Thyroid gland (tissue), 4 donors: ENCODE measurements around the gene TRPC6. TPM values are rescaled to one million over a fixed set of nuclear protein-coding genes. Genes with fewer than 3 reads are reported as not detected.

Experiments
- DNase-seq, 2 donors: peaks; one replicate each; pipeline ENCODE4 v3.0.0-alpha.2; 2019
- H3K27ac ChIP-seq, 3 donors: fragments of 200-600 bp; sonication (generic); 1 replicate in 2 of 3; 2 replicates in 1 of 3; pipeline ENCODE4 v1.5.1; 2016 to 2019; ENCODE audit warnings: mild to moderate bottlenecking in 1 of 3, moderate library complexity in 1 of 3
- H3K27me3 ChIP-seq: fragments of 200-600 bp; sonication (generic); one replicate; pipeline ENCODE4 v1.5.1; 2019
- H3K36me3 ChIP-seq, 2 donors: fragments of 200-600 bp; sonication (generic); one replicate each; pipeline ENCODE4 v1.5.1; 2016 to 2019
- H3K4me1 ChIP-seq, 2 donors: fragments of 200-600 bp; sonication (generic); one replicate each; pipeline ENCODE4 v1.5.1; 2017 to 2019
- H3K4me3 ChIP-seq, 3 donors: fragments of 200-600 bp; sonication (generic); replicated peaks in 1 of 3; 1 replicate in 2 of 3; 2 replicates in 1 of 3; pipeline ENCODE4 v1.5.1; 2016; ENCODE audit warnings: mild to moderate bottlenecking in 1 of 3
- H3K9me3 ChIP-seq: fragments of 200-600 bp; sonication (generic); one replicate; pipeline ENCODE4 v1.5.1; 2017
- CTCF ChIP-seq, 6 experiments: fragments of 200-600 bp in 3 of 6; fragments of 450-650 bp in 3 of 6; sonication (generic) in 3 of 6; IDR thresholded peaks; one replicate each; pipeline ENCODE4 v1.5.1; 2016 to 2019; ENCODE audit warnings: antibody characterized with exemption in 6 of 6, mild to moderate bottlenecking in 2 of 6, inconsistent platforms in 1 of 6, moderate library complexity in 1 of 6
- POLR2A ChIP-seq, 2 donors: fragments of 450-650 bp; IDR thresholded peaks; one replicate each; pipeline ENCODE4 v1.6.1; 2017; ENCODE audit warnings: antibody characterized with exemption in 2 of 2, mild to moderate bottlenecking in 2 of 2, moderate library complexity in 1 of 2
- WGBS, 2 donors: methylation state at CpG; one replicate each; pipeline ENCODE4 v1.1.5; 2017; 5-methylcytosine and 5-hydroxymethylcytosine counted together
- intact Hi-C: fragments of 100-400 bp; cut with DNase I; formaldehyde crosslinking; loops from one replicate; pipeline ENCODE4 v1.15.1; 2023
- total RNA-seq, 4 donors: library from RNA; depleted of rRNA; stranded (reverse); fragments of >200 nt; gene quantifications; one replicate each; pipeline ENCODE4 v1.2.3, GENCODE V29; 2016

Gene TRPC6
- total RNA-seq, 4 donors from 2014 or later: 14.1 to 28.4 (median 19.4) TPM

- TF ChIP-seq POLR2A (IDR thresholded peaks at IDR 0.05) (no peak), CTCF (IDR thresholded peaks at IDR 0.05) (no peak)
- H3K4me3 ChIP-seq: no peak overlapping the region
- H3K9me3 ChIP-seq: no peaks in the 10 kb centered on the region
- peaks cover 0 to 3% of the 10 kb centered on the region in 2 donors for H3K36me3 ChIP-seq
- no peak overlapping the region for H3K27ac ChIP-seq
- WGBS, 2 donors: 90% methylated on average over 2 of the region's 2 CpGs
- no peak for DNase-seq
- no peaks in the 10 kb centered on the region for H3K27me3 ChIP-seq
- H3K4me1 ChIP-seq: no peaks in the 10 kb centered on the region
- intact Hi-C loops: no loop called here
Observed at GRCh38 chr11:101453682-101454081, 130.1 kb downstream of the TRPC6 start.

GRCh38 chr11:101448881-101449442 is 134.8 kb downstream of the TRPC6 start:
- no peaks in the 10 kb centered on the region for H3K27me3 ChIP-seq
- no peak overlapping the region for H3K4me3 ChIP-seq
- intact Hi-C loops: no loop called here
- TF ChIP-seq CTCF (IDR thresholded peaks at IDR 0.05): no peak
- no peak for TF ChIP-seq POLR2A (IDR thresholded peaks at IDR 0.05)
- no peak overlapping the region for H3K27ac ChIP-seq
- WGBS, 2 donors: 82 to 93% methylated on average over 5 of the region's 5 CpGs
- peaks cover 8 to 9% of the 10 kb centered on the region in 2 donors for H3K4me1 ChIP-seq
- H3K9me3 ChIP-seq: no peaks in the 10 kb centered on the region
- H3K36me3 ChIP-seq: peaks cover 0 to 3% of the 10 kb centered on the region in 2 donors
- no peak for DNase-seq

GRCh38 chr11:101446726-101447125 is 137.1 kb downstream of the TRPC6 start:
- DNase-seq: no peak
- Histone ChIP-seq H3K27me3 (no peaks in the 10 kb centered on the region), H3K4me3 (no peak overlapping the region), H3K36me3 (no peaks in the 10 kb centered on the region), H3K4me1 (peaks cover 16% of the 10 kb centered on the region in 2 donors), H3K9me3 (no peaks in the 10 kb centered on the region), H3K27ac (no peak overlapping the region)
- TF ChIP-seq POLR2A (IDR thresholded peaks at IDR 0.05) (no peak), CTCF (IDR thresholded peaks at IDR 0.05) (no peak)
- intact Hi-C loops: no loop called here

- Histone ChIP-seq H3K9me3 (no peaks in the 10 kb centered on the region), H3K27me3 (no peaks in the 10 kb centered on the region), H3K4me1 (peaks cover 16 to 20% of the 10 kb centered on the region in 2 donors), H3K4me3 (no peak overlapping the region), H3K27ac (no peak overlapping the region), H3K36me3 (no peaks in the 10 kb centered on the region)
- WGBS, 2 donors: 96 to 97% methylated on average over 1 of the region's 1 CpG
- no peak for DNase-seq
- TF ChIP-seq CTCF (IDR thresholded peaks at IDR 0.05): no peak
- no peak for TF ChIP-seq POLR2A (IDR thresholded peaks at IDR 0.05)
- intact Hi-C loops: no loop called here
Observed at GRCh38 chr11:101446238-101446637, 137.6 kb downstream of the TRPC6 start.

GRCh38 chr11:101445761-101446160 is 138.0 kb downstream of the TRPC6 start:
- TF ChIP-seq CTCF (IDR thresholded peaks at IDR 0.05) (no peak), POLR2A (IDR thresholded peaks at IDR 0.05) (no peak)
- Histone ChIP-seq H3K36me3 (no peaks in the 10 kb centered on the region), H3K27me3 (no peaks in the 10 kb centered on the region), H3K27ac (no peak overlapping the region), H3K4me1 (peaks cover 16 to 20% of the 10 kb centered on the region in 2 donors), H3K9me3 (no peaks in the 10 kb centered on the region), H3K4me3 (no peak overlapping the region)
- intact Hi-C loops: no loop called here
- no peak for DNase-seq
